Muscle of leg (tissue), 11 donors: Measurements from ENCODE around the gene USP34. TPM values are rescaled to one million over a fixed set of nuclear protein-coding genes. Genes with fewer than 3 reads are reported as not detected.
"Not testable (repeated sequence)": the region's sequence is repeated elsewhere in the genome, so short reads cannot be mapped to it uniquely, and the experiment has no call there.

Source experiments
- DNase-seq: peaks from one replicate; pipeline ENCODE4 v3.0.0; 2013
- H3K27ac ChIP-seq: one replicate; pipeline ENCODE4 v1.5.1; 2013; ENCODE audit warnings: mild to moderate bottlenecking, low read length, control low read depth
- H3K27me3 ChIP-seq: one replicate; pipeline ENCODE4 v1.6.1; 2013; ENCODE audit warnings: low read length; ENCODE audit not compliant: control insufficient read depth, insufficient read depth
- H3K36me3 ChIP-seq: one replicate; pipeline ENCODE4 v1.6.1; 2013; ENCODE audit warnings: low read length; ENCODE audit not compliant: control insufficient read depth, insufficient read depth
- H3K4me1 ChIP-seq: one replicate; pipeline ENCODE4 v1.6.1; 2013; ENCODE audit warnings: low read length; ENCODE audit not compliant: control insufficient read depth, insufficient read depth
- H3K4me3 ChIP-seq: one replicate; pipeline ENCODE4 v1.5.1; 2013; ENCODE audit warnings: low read length, control low read depth
- H3K9me3 ChIP-seq: replicated peaks from 2 replicates; pipeline ENCODE4 v1.6.1; 2013; ENCODE audit warnings: low read depth, low read length; ENCODE audit not compliant: control insufficient read depth
- WGBS: methylation state at CpG from one replicate; pipeline ENCODE4 v1.1.5; 2013; ENCODE audit warnings: missing lambda C conversion rate; ENCODE audit not compliant: insufficient coverage; 5-methylcytosine and 5-hydroxymethylcytosine counted together
- polyA plus RNA-seq, 8 donors: library from polyadenylated mRNA; unstranded; fragments of 120-200 nt; gene quantifications; one replicate each; pipeline versions ENCODE4 v1.2.1 to v1.2.3, GENCODE V29; 2013; ENCODE audit warnings: inconsistent platforms in 1 of 8, low replicate concordance in 1 of 8; ENCODE audit not compliant: insufficient read length in 8 of 8, insufficient read depth in 1 of 8
- total RNA-seq: library from RNA; stranded (reverse); fragments of 120-200 nt; gene quantifications from one replicate; pipeline ENCODE4 v1.2.4, GENCODE V29; 2013

The USP34 gene
- total and polyA plus RNA-seq, 9 donors: 62.5 to 88.2 (median 77.9) TPM

DNA sequence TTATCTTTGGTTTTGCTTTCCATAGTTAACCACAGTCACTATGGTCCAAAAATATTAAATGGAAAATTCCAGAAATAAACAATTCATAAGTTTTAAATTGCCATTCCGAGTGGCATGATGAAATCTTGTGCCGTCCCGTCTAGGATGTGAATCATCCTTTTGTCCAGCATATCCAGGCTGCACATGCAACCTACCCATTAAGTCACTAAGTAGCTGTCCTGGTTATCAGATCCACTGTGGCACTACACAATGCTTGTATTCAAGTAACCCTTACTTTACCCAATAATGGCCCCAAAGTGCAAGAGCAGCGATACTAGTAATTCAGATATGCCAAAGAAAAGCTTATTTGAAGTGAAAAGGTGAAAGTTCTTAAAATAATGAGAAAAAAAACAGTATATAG lies 10.7 kb downstream of the USP34 start:
- DNase-seq: no peak
- no peaks in the 10 kb centered on the region for H3K36me3 ChIP-seq
- no peaks in the 10 kb centered on the region for H3K27me3 ChIP-seq
- 70% methylated on average over 3 of the region's 4 CpGs for WGBS
- H3K4me1 ChIP-seq: no peaks in the 10 kb centered on the region
- no peak overlapping the region for H3K4me3 ChIP-seq
- H3K27ac ChIP-seq: no peak overlapping the region
- H3K9me3 ChIP-seq: no peaks in the 10 kb centered on the region

DNA sequence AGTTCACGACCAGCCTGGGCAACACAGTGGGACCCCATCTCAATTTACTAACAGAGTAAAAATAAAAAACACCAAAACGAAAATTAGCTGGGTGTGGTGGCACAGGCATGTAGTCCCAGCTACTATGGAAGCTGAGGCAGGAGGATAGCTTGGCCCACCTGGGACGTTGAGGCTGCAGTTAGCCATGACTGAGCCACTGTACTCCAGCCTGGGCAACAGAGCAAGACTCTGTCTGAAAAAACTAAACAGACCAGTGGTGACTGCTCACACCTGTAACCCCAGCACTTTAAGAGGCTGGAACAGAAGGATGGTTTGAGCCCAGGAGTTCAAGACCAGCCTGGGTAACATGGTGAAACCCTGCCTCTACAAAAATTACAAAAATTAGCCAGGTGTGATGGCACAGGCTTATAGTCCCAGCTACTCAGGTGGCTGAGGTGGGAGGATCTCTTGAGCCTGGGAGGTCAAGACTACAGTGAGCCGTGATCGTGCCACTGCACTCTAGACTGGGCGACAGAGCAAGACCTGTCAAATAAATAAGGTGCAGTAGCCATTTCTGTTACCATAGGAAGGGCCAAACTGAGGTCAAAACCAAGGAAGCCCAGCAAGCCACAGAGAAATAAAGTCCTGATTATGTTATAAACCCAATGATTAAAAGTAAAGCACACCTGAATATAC lies 14.0 kb downstream of the USP34 start:
- no peaks in the 10 kb centered on the region for H3K27me3 ChIP-seq
- H3K4me3 ChIP-seq: no peak overlapping the region
- WGBS: 100% methylated on average over 2 of the region's 6 CpGs
- H3K36me3 ChIP-seq: no peaks in the 10 kb centered on the region
- peaks cover 3% of the 10 kb centered on the region for H3K9me3 ChIP-seq
- H3K4me1 ChIP-seq: no peaks in the 10 kb centered on the region
- DNase-seq: no peak
- no peak overlapping the region for H3K27ac ChIP-seq

DNA sequence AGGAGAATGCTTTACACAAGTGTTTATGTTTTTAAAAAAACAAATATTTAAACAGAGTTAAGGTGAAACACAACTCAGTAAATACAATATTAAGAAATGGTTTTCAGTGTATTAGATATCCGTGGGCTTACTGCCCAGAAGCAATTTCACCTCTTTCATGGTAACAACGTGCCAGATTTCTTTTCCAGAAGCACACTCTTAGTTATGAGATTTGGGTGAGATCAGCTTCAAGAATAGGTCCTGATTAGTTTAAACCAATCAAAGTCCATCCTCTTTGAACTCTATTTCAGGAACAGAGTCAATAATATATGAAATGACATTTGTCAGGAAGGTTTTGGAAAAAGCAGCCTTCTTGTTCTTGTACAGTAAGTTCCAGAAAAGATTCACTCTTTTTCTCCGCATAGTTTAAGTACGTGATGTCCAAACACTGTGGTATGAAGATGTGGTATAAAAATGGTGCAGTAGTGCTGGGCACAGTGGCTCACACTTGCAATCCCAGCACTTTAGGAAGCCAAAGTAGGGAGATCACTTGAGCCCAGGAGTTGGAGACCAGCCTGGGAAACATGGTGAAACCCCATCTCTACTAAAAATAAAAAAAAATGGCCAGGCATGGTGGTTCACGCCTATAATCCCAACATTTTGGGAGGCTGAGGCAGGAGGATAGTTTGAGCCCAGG lies 14.7 kb downstream of the USP34 start:
- Histone ChIP-seq H3K36me3 (no peaks in the 10 kb centered on the region), H3K9me3 (peaks cover 3% of the 10 kb centered on the region), H3K27ac (no peak overlapping the region), H3K4me3 (no peak overlapping the region), H3K4me1 (no peaks in the 10 kb centered on the region), H3K27me3 (no peaks in the 10 kb centered on the region)
- peak; percentile 26 for DNase-seq
- WGBS: 83% methylated on average over 1 of the region's 5 CpGs

DNA sequence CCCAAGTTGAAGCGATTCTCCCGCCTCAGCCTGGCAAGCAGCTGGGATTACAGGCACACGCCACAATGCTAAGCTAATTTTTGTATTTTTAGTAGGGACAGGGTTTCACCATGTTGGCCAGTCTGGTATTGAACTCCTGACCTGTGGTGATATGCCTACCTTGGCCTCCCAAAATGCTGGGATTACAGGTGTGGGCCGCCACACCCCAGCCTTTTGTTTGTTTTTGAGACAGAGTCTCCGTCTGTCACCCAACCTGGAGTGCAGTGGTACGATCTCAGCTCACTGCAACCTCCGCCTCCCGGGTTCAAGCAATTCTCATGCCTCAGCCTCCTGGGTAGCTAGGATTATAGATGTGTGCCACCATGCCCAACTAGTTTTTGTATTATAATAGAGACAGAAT lies 15.9 kb downstream of the USP34 start:
- DNase-seq, H3K27ac ChIP-seq, H3K27me3 ChIP-seq, H3K4me1 ChIP-seq, H3K4me3 ChIP-seq, H3K9me3 ChIP-seq, H3K36me3 ChIP-seq: not testable (repeated sequence)
- WGBS: 88% methylated on average over 1 of the region's 8 CpGs

DNA sequence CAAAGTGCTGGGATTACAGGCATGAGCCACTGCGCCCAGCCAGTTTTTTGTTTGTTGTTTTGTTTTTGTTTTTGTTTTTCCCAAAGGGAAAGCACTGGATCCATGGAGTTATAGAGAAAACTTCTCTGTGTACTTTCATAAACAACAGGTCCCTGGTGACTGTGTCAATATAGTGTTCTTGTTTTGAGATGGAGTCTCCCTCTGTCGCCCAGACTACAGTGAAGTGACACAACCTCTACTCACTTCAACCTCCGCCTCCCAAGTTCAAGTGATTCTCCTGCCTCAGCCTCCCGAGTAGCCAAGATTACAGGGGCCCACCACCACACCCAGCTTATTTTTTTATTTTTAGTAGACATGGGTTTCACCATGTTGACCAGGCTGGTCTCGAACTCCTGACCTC lies 16.5 kb downstream of the USP34 start:
- DNase-seq: no peak
- Histone ChIP-seq H3K4me3 (no peak overlapping the region), H3K4me1 (no peaks in the 10 kb centered on the region), H3K27me3 (no peaks in the 10 kb centered on the region), H3K27ac (no peak overlapping the region), H3K36me3 (no peaks in the 10 kb centered on the region), H3K9me3 (peaks cover 5% of the 10 kb centered on the region)
- no CpG with 5 or more reads among the region's 5 CpGs for WGBS

DNA sequence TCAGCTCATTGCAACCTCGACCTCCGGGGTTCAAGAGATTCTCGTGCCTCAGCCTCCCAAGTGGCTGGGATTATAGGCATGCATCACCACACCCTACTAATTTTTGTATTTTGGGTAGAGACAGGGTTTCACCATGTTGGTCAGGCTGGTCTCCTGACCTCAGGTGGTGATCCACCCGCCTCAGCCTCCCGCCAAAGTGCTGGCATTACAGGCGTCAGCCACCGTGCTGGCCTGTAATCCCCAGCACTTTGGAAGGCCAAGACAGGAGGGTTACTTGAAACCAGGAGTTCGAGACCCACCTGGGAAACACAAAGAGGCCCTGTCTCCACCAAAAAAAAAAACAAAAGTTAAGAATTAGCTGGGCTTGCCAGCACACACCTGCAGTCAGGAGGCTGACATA lies 18.5 kb downstream of the USP34 start:
- 96% methylated on average over 4 of the region's 8 CpGs for WGBS
- H3K27ac ChIP-seq: no peak overlapping the region
- H3K9me3 ChIP-seq: peaks cover 10% of the 10 kb centered on the region
- DNase-seq: no peak
- no peak overlapping the region for H3K4me3 ChIP-seq
- H3K27me3 ChIP-seq: no peaks in the 10 kb centered on the region
- H3K4me1 ChIP-seq: no peaks in the 10 kb centered on the region
- H3K36me3 ChIP-seq: peaks cover 4% of the 10 kb centered on the region

DNA sequence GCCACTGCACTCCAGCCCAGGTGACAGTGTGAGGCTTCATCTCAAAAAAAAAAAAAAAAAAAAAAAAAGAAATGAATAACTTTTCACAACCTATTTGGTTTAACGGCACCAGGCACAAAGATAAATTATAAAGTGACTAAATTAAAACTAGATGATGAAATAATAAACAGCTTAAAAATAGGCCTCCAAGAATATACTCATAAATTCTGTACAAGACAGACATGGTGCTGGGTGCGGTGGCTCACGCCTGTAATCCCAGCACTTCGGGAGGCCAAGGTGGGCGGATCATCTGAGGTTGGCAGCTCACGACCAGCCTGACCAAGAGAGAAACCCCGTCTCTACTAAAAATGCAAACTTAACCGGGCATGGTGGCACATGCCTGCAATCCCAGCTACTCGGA lies 19.7 kb downstream of the USP34 start:
- H3K36me3 ChIP-seq: peaks cover 4% of the 10 kb centered on the region
- over 99% methylated on average over 8 of the region's 9 CpGs for WGBS
- no peak overlapping the region for H3K4me3 ChIP-seq
- no peak overlapping the region for H3K27ac ChIP-seq
- H3K9me3 ChIP-seq: peaks cover 10% of the 10 kb centered on the region
- no peaks in the 10 kb centered on the region for H3K27me3 ChIP-seq
- no peaks in the 10 kb centered on the region for H3K4me1 ChIP-seq
- DNase-seq: no peak

DNA sequence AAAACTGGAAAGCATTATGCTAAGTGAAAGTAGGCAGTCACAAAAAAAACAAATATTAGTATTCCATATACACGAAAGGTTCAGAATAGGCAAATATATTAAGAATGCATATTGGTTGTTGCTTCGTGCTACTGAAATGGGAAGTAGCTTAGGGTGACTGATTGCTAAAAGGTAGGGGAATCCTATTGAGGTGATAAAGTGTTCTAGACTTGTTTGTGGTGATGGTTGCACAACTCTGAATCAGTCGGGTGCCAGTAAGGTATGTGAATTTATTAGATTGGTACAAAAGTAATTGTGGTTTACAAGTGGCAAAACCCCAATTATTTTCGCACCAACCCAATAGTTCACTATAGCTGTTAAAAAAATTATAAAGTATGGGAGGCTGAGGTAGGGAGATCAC lies 20.7 kb downstream of the USP34 start:
- peaks cover 10% of the 10 kb centered on the region for H3K9me3 ChIP-seq
- no peak overlapping the region for H3K27ac ChIP-seq
- no peak overlapping the region for H3K4me3 ChIP-seq
- H3K4me1 ChIP-seq: no peaks in the 10 kb centered on the region
- no peaks in the 10 kb centered on the region for H3K27me3 ChIP-seq
- no peak for DNase-seq
- peaks cover 4% of the 10 kb centered on the region for H3K36me3 ChIP-seq
- 93% methylated on average over 1 of the region's 4 CpGs for WGBS

DNA sequence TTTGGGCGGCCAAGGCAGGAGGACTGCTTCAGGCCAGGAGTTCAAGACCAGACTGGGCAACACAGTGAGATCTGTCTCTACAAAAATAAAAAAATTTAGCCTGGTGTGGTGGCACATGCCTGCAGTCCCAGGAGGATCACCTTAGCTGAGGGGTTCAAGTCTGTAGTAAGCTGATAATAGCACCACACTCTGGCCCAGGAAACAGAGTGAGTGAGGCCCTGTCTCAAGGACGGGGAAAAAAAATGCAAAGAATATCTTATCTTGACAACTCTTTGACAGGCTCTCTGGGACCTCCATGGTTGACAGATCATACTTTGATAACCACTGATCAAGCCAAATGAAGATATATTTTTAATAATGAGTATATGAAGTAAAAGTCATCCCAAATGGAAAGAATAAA lies 22.7 kb downstream of the USP34 start:
- no peak overlapping the region for H3K4me3 ChIP-seq
- H3K9me3 ChIP-seq: peaks cover 14% of the 10 kb centered on the region
- H3K4me1 ChIP-seq: no peaks in the 10 kb centered on the region
- peaks cover 4% of the 10 kb centered on the region for H3K36me3 ChIP-seq
- 100% methylated on average over 1 of the region's 2 CpGs for WGBS
- DNase-seq: no peak
- H3K27ac ChIP-seq: no peak overlapping the region
- H3K27me3 ChIP-seq: no peaks in the 10 kb centered on the region

DNA sequence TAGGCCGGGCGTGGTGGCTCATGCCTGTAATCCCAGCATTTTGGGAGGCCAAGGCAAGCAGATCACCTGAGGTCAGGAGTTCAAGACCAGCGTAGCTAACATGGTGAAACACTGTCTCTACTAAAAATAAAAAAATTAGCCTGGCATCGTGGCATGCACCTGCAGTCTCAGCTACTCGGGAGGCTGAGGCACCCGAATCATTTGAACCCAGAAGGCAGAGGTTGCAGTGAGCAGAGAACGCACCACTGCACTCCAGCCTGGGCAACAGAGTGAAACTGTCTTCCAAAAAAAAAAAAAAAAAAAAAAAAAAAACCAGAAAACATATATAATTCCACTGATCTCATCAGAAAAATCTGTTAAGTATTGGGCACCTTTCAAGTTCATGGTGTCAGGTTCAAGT lies 23.9 kb downstream of the USP34 start:
- H3K27ac ChIP-seq, H3K4me3 ChIP-seq, H3K27me3 ChIP-seq, H3K4me1 ChIP-seq, DNase-seq, H3K36me3 ChIP-seq: not testable (repeated sequence)
- WGBS: 82% methylated on average over 6 of the region's 7 CpGs
- peaks cover 12% of the 10 kb centered on the region for H3K9me3 ChIP-seq
